ENCODE data around the gene CCNT1.

- no peak for TF ChIP-seq CTCF (IDR thresholded peaks at IDR 0.05)
- TF ChIP-seq POLR2A (IDR thresholded peaks at IDR 0.05), result no peak
- TF ChIP-seq EP300 (IDR thresholded peaks at IDR 0.05), result no peak
These were observed 4.3 kb downstream of the CCNT1 start for GRCh38 chr12:48712209-48712608.
